CD1c-positive myeloid dendritic cell (primary cell): ENCODE measurements around the gene PIM2.
A peak's percentile ranks its signal among the peaks of the same experiment; 100 is the strongest.
"Not testable (repeated sequence)": the region's sequence is repeated elsewhere in the genome, so short reads cannot be mapped to it uniquely, and the experiment has no call there.

ENCODE experiments used
- DNase-seq: peaks from one replicate; pipeline ENCODE4 v3.0.0-alpha.2; 2016; ENCODE audit errors: extremely low spot score

PIM2 gene

DNA sequence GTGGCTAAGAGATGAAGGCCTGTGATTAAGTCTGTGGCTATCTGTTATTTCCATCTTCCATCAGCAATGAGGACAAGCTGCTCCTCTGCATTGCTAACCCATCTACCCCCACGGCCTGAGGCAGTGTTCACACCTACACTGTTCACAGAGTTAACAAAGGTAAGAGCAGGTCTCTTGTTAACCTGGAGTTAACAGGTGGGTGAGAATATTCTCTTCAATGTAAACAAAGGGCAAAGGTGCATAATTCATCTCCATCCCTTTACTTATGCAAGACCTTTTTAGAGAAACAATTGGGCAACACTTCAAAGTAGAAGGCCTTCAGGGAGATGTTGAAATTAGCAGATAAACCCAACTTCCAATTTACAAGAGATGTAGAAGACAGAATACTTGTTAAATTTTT, 10.2 kb downstream of the PIM2 start:
- no peak for DNase-seq

DNA sequence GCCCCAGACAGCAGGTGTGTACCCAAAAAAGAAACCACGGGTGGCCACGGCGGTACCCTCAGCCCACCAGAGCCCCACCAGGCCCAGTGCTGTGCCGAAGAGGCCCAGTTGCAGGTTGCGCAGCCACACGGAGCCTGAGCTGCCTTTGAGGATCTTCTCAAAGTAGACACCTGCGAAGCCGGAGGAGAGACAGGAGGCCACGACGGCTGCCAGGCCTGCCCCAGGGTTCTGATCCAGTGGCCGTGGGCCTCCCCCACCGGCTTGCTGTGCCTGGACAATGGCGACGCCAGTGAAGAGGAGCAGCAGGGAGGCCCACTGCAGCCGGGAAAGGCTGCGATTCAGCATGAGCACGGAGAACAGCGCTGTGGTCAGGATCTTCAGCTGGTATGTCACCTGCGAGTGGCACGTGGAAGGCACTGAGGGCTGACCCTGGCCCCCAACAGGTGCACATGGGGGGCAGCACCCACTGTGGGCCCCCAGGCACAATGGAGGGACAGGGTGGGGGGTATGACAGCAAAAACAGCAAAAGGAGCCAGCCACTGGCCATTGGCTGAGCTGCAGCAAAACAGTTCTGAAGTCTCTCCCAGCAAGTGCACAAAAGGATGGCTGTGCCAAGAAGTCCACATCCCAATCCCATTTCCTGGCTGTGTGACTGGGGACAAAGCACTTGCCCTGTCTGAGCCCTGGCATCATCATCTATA, 13.6 kb downstream of the PIM2 start:
- no peak for DNase-seq

DNA sequence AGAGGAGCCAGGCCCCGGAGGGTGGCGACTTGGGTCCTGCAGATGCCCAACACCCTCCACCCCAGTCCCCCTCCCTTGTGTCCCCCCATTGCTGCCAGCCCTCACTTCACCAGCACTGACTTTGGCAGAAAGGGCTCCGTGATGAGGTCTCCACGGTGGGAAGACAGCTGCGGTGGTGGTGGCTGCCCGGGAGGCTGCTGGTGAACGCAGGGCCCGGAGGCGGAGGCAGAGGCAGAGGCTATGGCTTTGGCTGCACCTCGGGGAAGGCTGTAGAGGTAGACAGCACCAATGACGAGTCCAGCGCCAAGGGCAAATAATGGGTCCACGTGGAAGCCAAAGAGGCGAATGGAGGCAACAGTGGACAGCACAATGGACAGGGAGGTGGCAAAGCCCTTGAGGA, 14.2 kb downstream of the PIM2 start:
- no peak for DNase-seq

DNA sequence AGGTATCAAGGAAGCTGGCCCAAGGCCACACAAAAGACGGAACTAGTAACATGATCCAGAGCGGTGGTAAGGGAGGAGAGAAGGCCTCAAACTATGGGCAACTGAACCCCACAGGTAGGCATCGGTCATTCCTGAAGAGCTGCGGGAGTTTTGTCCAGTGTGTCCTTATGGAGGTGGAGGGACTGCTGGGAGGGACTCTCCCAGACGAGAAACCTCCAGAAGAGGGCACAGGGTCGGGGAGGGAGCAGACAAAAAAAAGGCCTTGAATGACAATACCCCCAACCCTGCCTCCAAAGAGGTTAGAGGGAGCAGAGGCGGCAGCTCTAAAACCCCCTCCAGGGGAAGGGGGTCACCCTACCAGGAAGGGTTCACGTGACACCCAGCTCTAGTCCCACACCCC, 14.6 kb downstream of the PIM2 start:
- DNase-seq = no peak

DNA sequence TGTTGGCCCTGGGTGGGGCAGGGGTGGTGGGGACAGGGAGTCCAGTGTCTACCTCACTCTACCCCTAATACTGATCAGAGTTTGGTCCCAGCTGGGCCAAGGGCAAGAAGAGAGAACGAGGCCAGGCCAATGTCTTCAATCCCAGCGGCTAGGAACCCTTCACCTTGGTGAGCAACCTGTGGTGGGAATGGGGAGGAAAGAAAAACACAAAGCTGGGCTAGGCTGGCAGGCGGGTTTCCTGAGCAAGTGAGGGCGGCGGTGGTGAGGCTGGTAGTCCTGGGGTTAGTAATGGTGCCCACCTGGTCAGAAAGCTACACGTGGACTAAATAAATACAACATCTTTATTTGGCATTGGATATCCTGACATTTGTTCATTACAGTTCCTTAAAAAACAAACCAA, 15.5 kb downstream of the PIM2 start:
- DNase-seq = no peak

DNA sequence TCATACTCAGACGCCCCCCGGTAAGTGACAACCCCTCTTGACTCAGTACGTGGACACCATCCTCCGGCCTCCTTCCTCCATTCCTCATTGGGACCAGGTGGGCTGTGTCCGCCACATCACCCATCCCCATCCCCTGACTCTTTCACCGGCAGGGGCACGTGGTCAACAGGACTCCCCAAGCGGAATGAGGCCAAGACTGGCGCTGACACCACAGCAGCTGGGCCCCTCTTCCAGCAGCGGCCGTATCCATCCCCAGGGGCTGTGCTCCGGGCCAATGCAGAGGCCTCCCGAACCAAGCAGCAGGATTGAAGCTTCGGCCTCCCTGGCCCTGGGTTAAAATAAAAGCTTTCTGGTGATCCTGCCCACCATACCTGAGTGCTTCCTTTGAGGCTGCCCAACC, 16.0 kb downstream of the PIM2 start:
- DNase-seq = no peak

DNA sequence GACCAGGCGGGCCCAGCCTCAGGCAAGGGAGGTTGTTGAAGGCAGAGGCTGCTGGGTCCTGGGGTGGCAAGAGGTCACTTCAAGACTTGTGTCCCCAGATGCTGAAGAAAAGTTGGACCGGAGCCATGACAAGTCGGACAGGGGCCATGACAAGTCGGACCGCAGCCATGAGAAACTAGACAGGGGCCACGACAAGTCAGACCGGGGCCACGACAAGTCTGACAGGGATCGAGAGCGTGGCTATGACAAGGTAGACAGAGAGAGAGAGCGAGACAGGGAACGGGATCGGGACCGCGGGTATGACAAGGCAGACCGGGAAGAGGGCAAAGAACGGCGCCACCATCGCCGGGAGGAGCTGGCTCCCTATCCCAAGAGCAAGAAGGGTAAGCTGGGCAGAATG, 16.7 kb downstream of the PIM2 start:
- DNase-seq = no peak

DNA sequence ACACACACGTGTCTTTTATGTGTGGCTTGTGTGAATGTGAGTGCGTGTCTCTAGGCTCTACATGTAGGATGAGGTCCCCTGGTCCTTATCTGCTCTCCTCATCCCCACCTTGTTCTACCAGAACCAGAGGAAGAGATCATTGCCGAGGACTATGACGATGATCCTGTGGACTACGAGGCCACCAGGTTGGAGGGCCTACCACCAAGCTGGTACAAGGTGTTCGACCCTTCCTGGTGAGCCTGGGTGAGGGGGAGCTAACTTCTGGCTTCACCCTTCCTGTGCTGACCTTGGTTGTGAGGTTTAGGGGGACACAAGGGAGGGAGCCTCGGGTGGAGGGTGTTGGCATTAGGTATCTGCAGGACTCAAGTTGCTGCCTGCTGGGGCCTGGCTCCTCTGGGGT, 17.8 kb downstream of the PIM2 start:
- no peak for DNase-seq

DNA sequence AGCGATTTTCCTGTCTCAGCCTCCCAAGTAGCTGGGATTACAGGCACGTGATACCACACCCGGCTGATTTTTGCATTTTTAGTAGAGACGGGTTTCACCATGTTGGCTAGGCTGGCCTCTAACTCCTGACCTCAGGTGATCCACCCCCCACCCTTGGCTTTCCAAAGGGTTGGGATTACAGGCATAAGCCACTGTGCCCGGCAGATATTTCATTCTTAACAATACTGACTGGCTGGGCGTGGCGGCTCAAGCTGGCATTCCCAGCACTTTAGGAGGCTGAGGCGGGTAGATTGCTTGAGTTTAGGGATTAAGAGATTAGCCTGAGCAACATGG, 19.8 kb downstream of the PIM2 start:
- DNase-seq = no peak

DNA sequence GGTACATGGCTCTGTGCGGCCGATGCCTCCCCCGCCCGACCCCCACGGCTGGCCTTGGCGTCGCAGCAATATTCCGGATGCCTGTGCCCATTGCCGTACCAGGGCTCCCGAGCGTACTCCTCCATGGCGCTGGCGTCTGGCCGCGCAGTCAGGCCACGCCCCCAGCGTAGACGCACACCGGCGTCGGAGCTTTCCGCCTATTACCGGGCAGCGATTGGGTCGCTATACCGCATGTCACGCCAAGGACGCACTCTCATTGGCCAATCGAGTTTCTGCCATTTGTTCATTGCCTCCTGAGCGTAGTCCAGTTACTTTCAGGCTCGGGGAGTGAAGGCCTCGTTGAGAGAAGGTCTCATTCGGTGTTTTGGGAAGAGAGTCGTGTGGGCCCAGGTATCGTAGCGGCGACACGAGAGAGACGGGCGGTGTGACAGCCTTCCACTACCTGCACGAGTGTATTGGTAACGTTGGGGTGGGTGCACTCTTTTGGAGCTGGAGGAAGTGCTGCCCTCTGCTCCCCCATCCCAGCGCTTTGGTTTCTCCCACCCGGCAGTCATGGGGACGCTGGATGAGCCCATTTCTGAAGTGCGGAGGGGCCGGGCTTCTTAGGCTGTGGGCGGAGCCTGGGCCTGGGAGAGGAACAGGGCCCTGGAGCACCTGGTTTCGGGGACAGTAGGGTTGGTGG, 21.1 kb downstream of the PIM2 start, which contains the start of the genes PQBP1 and TIMM17B:
PQBP1 (plus strand) TSS at position 306 of the 682 bp plus-strand sequence. CDS start 580 bp downstream, outside the sequence.
TIMM17B (minus strand) TSS at position 144 of the 682 bp plus-strand sequence; CDS start at position 125, 19 bp downstream.
- peak; percentile 94 for DNase-seq

DNA sequence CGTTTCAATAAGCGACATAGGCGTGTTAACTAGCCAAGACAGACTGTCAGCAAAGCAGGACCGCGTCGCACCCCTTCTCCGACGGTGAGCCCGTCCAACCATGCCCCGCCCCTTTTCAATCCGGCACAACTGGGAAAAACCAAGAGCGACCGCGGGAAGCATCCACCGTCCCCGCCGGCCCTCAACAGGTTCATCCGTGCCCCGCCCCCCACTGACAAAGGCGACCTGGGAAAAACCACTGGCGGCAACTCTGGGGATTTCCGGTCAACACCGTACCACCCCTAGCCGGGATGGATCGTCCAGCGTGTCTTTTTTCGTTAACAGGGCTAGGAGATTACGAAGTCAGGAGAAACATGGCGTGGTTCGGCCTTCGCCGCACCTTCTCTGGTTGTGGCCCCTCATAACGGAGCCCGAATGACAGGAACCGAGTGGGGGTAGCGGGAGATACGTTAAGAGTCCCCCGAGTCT, 21.6 kb downstream of the PIM2 start:
- DNase-seq = peak; percentile 73

DNA sequence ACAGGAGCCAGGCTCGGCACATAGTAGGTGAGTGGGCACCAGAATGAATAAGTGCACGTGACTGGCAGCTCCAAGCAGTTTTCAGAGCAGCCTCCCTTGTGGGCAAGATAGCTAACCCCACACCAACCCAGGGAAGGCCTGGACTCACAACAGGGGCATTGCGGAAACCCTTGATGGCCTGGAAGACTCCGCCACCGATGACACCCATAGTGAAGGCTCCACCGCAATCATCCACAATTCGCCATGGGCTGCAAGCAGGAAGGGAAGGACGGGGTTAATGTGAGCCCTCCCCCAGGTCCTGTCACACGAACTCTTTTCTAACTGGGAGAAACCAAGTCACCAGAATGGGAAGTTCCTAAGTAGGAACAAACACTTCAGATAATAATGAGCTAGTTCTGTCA, 22.2 kb downstream of the PIM2 start:
- DNase-seq = no peak

DNA sequence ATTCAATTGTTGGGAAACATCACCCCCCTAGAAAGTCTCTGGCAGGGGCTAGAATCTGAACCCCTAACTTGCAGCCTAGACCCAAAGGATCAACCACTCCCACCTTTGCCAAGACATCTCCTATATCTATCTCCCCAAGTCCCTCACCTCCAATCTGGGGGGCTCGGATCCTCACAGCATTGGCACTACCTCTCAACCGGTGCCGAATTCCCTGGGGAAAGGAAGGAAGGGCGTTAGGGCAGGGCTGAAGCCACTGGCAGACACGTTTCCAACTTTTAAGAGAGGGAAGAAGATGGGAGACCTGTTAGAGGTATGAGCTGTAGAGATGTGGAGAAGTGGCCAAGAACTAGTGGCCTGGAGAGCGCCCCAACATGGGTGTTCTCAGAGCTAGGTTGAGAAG, 23.9 kb downstream of the PIM2 start:
- DNase-seq = no peak

DNA sequence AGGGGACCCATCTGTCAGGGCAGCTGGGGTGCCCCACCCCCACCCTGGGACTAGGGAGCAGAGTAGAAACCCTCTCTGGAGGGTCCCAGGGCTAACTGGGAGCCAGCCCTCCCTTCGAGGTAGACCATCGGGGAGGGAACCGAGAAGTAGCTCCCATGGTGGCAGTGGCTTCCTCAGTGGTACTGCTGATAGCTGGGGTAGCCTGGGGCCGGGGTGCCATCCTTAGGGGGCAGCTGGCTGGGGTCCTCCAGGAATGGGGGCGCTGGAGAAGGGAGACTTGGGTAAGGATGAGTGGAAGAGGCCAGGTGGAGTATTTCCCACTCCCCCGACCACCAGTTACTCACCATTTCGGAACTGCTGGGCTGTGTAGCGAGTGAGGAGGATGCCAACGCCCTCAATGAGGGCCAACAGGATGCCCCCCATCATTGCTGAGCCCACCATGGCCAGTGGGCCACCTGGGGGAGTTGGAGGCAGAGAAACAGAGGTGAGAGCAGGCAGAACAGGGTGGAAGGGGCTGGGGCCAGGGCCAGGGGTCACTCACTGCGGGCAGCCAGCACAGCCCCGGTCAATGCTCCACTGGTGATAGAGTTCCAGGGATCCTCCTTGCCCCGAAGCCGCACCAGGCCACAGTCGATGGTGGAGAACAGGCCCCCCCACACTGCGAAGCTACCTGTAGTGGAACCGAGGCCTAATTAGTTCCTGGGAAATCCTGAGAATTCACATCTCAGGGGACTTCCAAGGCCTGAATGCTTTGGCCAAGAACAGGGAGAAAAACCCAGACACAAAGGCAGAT, 25.1 kb downstream of the PIM2 start:
- no peak for DNase-seq

DNA sequence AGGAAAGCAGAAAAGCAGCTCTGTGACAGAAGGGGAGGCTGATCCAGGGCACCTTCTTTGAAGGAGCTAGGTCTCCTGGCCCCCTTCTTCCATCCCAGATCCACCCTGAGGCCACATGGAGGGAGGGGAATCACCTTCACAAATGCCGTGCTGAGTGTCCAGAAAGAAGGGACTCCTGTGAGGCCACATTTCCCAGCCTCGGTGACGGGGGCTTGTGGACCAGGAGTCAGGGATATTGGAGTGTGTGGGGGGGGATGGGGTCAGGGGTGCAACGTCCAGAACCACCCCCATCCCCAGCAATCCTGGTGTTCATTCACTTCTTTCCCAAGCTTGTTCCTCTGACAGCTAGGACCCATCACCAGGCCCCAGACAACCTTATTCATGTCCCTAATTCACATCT, 25.9 kb downstream of the PIM2 start:
- no peak for DNase-seq

DNA sequence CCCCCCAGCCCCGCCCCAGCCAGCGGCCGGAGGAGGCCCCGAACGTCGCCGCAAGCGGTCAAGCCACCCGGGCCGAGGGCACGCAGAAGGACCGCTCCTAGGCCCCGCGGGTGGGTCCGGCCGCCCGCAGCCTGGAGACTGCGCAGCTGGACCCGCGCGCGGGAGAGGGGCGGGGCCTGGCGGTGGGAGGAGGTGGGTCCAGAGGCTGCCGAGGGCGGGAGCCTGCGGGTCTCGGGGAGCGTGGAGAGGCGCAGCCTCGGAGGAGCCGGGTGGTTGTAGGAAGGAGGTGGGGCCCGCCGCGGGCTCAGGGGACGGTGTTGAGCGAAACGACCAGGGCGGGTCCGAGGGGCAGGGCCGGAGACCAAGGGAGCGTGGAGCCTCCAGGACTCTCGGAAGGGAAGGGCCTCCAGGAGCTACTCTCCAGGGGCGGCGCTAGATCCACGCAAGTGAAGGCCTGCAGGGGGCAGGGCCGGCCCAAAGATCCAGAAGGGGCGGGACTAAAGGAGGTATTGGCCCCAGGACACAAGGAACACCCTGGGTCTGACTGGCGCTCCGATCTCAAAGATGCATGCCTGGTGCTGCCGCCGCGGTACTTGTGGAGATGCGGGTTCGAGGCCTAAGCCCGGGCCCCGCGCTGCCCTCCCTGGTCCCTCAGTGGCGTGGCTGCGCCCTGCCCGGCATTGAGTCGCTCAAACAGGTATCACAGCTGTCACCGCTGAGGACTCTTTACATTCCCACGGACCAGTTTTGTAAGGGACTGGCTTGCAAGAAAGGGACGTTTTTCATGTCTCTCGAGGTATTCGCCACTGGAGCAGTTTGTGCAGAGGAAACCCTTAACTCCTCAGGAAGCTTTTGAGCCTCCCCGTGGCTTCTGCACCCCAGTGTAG, 27.2 kb downstream of the PIM2 start:
- peak; percentile 85 for DNase-seq

DNA sequence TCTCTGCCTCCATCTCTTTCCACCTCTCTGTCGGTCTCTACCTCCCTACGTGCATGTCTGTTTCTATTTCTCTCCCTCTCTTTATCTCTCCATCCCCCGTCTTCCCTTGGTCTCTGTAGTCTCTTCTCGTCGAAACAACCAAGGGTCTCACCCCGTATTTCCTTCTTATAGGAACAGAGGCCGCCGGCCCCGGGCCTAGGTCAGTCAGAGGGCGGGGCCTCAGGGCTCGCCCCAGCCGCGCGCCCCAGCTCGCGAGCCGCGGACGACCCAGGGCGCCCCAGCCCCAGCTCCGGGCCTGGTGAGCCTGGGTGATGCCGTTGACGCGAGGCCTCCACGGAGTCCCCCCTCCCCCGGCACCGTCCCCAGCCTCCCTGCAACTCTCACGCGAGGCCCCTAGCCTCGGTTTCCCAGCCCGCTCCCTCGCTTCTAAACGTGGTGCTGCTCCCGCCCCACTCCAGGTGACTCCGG, 27.9 kb downstream of the PIM2 start:
- DNase-seq = no peak

DNA sequence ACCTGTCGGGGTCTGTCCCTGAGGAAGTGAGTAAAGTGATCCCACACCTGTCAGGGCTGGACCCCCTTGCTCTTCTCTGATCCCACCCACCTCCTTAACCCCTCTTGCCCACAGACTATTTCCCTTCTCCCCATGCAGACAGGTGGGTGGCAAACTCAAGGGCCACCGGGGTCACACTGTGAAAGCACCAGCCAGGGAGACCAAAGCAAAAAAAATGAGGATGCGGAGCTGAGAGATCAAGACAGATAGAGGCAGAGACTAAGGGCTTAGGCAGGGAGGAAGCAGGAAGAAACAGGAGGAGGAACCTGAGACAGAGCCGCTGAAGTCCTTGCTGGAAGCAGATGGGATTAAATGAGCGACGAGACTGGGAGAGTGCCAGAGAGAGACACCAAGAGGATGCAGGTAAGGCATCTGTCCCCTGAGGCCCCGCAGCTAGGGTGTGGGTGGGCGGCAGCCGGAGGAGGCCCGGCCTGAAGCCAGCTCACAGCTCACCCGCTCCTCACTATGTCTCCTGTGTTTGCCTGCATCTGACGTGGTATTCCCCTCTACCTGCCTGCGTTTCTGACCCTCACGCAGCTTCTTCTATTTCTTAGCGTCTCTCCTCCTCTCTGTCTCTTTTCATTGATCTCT, 28.4 kb downstream of the PIM2 start:
- DNase-seq = no peak

DNA sequence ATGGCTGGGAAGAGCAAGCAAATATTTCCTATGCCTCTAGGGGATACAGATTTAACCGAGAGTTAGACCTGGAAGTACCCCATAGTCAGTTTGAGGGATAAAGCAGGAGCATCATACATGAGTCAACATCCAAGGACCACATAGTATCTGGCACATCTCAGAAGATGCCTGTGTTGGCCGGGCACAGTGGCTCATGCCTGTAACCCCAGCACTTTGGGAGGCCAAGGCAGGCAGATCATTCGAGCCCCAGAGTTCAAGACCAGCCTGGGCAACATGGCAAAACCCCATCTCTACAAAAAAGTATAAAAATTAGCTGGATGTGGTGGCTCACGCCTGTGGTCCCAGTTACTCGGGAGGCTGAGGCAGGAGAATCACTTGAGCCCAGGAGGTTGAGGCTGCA, 32.2 kb downstream of the PIM2 start:
- DNase-seq = not testable (repeated sequence)

DNA sequence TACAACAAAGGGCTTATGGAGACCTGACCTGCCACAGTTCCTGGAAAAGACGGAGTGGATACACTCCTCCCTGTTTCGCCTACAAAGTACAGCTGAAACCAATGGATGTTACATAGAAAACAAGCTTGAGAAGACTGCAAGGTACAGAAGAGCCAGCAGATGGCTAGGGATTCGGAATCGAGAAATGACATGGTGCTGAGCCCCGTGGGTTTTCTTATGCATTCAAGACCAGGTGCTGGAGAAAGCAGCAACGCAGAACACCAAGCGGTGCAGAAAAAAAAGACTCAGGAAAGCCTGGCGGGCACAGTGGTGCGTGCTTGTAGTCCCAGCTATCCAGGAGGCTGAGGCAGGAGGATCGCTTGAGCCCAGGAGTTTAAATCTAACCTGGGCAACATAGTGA, 35.1 kb downstream of the PIM2 start:
- DNase-seq = no peak

DNA sequence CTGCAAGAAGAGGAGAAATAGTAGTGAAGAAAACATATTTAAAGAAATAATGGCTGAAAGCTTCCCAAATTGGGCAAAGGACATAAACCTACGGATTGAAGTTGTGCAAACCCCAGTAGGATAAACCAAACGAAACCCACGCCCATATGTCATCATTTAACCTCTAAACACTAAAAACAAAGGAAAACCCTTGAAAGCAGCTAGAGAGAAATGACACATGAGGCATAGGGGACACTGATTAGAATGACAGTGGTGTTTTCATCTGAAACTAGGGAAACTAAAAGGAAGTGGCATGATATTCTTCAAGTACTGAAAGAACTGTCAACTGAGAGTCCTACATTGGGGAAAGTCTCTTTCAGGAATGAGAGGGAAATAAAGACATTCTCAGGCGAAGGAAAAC, 41.9 kb downstream of the PIM2 start:
- DNase-seq = peak; percentile 33
